Smooth muscle cell of the umbilical artery (primary cell): ENCODE data around the gene ITGB3. TPM values are rescaled to one million over a fixed set of nuclear protein-coding genes. Genes with fewer than 3 reads are reported as not detected.

Experiments
- total RNA-seq: library from RNA; depleted of rRNA; stranded (reverse); fragments of >200 nt; gene quantifications from 2 replicates; pipeline ENCODE4 v1.2.3, GENCODE V29; 2014

ITGB3 gene
- 75.4 and 88.1 TPM in 2 replicates for total RNA-seq

DNA sequence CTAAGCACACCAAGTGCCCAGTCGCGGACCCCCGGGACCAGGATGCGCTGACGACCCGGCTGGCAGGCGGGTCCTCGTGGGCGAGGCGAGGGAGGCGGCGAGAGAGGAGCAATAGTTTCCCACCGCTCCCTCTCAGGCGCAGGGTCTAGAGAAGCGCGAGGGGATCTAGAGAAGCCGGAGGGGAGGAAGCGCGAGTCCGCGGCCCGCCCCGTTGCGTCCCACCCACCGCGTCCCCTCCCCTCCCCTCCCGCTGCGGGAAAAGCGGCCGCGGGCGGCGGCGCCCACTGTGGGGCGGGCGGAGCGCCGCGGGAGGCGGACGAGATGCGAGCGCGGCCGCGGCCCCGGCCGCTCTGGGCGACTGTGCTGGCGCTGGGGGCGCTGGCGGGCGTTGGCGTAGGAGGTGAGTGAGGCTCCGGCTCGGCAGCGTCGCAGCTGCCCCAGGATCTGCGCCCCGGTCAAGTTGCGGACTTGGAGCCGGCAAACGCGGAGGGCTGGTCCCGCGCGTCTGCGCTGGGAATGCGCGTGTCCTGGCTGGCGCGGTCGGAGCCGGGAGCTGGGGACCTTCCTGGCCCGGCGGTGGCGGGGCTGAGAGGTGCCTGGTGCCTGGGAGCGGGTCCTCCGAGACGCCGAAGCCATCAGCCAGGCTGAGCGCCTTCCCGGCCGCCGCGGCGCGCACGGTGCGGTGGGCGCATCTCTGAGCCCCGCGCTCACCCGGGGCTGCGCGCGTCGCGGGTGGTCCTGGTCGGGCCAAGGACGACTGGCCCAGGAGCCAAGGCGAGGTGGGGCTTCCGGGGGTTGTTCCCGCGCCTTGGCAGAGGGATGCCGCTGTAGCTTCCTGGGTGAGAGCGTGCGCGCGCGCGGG, at the start of gene ITGB3:
ITGB3 (plus strand) TSS at position 287 of the 862 bp plus-strand sequence; CDS start at position 322, 35 bp downstream.

DNA sequence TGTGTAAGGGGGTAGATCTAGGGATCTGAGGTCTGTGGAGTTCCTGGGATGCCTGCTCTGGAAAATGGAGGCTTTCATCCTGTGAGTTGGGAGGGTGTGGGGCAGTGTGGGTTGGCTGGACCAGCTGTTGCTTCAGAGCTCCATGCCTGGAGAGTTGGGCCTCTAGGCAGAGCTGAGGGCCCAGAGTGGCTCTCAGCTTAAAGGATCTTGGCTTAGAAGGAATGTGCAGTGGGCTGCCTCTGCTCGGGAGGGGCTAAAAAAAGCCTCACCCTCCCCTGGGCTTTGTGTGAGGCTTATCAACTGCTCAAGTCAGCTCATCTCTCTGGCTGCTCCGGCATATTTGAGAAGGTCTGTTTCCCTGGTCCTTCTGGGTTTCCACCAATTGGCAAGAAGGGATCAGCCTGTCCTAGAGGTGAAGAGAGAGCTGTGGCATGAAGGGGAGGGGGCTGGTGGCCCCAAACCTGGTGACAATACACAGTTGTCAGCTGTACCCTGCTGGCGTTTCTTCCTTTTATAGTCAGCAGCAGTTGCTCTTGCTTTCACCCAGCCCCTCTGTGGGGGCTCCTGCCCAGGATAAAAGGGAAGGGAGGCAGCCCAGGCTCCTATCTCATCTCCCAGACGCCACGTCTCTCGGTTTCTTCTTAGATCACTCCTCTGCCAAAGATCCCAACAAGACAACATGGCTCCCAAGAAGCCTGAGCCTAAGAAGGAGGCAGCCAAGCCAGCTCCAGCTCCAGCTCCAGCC, 44.7 kb upstream of the ITGB3 start, which contains the start of gene MYL4:
MYL4 (plus strand) TSS at position 605 of the 745 bp plus-strand sequence; CDS start at position 680, 75 bp downstream.

DNA sequence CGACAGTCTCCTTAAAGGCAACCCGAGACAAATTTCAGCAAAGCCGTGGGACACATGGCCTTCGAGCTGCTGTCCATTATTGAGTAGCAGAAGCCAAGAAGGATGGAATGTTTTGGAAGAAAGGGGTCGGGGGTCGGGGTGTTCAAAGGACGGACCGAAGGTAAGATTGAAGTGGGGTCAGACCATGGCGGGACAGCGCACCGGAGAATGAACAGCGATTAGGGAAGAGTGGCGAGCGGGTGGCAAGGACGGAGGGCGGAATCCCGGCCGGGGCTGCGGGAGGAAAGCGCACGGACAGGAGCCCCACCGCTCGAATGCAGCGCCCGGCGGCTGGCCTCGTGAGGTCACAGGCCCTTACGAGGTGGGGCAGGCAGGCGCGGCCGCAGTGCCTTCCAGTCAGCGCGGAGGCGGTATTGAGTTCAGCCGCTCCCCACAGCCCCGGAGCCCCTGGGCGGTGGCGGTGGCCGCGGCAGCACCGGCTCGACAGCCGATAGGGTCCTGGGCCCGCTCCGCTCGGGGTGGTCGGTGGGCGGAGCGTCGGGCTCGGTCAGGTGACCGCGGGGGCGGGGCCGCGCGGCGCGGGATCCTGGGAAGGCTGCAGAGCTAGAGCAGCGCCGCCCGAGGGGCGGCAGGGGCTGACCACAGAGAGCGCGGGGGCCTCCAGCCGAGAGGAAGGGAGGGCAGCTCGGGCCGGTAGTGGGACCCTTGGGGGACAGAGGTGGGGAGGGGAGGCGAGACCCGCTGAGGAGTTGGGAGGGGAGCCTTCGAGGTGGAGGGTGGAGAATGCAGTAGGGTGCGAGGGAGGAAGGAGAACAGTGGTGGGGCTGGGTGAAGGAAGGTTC, 70.0 kb downstream of the ITGB3 start, which contains the start of gene EFCAB13:
EFCAB13 (plus strand) TSS at position 574 of the 842 bp plus-strand sequence. CDS start 4,399 bp downstream, outside the sequence.

Other genes with a start within 250 kb of the ITGB3 start
- 92.3 and 137 TPM in 2 replicates for gene CDC27, start 64.5 kb upstream of the ITGB3 start, total RNA-seq
- gene MYL4, start 44.5 kb upstream of the ITGB3 start, total RNA-seq: 0.23 TPM in 1 of 2 replicates, not detected in the other
- 7.1 and 9.2 TPM in 2 replicates for gene EFCAB13, start 70.1 kb downstream of the ITGB3 start, total RNA-seq